ENCODE data around the gene ANXA4.
"Not testable (repeated sequence)": the region's sequence is repeated elsewhere in the genome, so short reads cannot be mapped to it uniquely, and the experiment has no call there.

ANXA4 gene

DNA sequence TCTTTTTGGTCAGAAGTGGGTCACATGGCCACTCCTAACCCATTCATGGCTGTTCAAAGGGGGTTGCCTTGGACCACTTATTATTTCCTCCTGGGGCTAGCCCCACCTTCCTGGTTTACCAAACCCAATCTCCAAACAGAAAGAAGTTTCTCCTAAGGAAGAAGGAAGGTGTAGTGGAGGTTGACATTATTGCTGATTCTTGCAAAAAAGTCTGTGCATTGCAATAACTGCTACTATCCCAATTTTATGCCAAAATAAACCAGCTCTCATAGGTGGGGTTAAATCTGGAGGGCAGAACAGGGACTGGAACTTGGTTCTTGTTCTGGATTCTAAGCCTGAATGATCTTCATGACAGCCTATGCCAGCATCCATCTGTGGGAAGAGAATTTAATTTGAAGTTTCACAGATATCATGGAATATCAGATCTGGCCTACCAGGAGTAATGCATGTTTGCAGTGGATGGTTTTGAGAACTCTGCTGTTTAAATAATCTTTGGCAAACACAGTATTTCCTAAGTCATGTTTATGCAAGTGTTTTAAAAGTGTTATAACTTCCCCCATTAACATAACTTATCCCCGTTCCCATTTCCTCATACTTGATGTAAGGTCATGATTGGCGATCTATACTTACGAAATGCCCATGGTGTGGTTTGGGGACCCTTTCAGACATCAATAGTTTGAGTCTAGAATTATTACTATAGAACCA is 11.9 kb downstream of the ANXA4 start:
- no peak for DNase-seq (ENCODE audit: low read depth, low spot score)

DNA sequence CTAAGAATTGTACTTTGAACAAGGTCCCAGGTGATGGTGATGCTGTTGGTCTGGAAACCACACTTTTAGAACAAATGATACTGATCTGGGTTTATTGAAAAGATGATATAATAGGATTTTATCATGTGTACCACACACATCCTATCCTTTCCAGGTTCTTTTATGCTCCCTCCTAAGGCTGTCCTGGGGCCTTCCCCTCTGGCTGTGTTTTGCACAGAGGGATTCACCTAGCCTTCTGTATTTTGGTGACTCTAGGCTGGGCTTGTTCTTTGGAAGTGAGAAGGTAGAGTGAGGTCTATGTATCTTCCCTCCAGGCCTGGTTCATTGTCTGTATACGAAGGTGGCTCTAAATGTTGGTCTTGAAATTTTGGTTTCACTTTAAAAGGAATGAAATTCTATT is 12.7 kb downstream of the ANXA4 start:
- DNase-seq (ENCODE audit: low read depth, low spot score), result no peak

DNA sequence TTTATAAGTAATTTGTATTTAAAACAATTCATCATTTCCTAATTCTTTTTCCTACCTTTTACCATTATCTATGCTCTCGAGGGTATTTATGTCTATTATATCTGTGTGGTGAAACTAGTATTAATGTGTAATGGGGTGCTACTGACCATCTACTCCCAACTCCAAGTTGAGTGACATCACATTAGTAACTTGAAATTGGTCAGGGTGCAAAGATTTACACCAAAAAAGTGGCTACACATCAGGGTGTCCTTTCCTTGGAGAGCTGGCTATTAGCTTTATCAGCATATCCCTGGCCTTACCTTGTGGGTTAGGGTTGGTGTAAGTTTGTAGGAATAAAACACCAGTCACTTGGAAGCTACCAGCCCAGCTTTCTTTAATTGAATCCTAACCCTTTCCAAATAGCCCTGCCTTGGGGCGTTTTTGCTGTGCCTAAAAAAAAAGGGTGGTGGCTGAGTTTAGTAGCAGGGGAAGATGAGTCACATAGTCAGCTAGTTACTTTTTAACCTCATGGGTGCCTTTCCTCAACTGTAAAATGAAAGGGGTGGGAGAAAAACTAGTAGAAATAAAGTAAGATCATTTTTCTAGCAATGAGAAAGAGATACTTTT is 14.0 kb downstream of the ANXA4 start:
- no peak for DNase-seq (ENCODE audit: low read depth, low spot score)

DNA sequence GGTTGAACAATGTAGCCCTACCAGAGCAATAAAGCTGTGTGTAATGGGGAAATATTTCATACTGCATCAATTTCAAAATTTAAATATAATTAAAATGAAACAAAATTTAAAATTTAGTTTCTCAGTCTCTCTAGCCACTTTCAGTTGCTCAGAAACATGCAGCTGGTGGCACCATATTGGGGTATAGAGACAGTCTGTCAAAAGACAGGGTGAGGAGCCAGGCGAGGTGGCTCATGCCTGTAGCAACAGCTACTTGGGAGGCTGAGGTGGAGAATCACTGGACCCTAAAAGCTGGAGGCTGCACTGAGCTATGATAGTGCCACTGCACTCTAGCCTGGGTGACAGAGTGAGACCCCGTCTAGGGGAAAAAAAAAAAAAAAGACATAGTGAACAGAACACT is 20.1 kb downstream of the ANXA4 start:
- no peak for DNase-seq (ENCODE audit: low read depth, low spot score)

DNA sequence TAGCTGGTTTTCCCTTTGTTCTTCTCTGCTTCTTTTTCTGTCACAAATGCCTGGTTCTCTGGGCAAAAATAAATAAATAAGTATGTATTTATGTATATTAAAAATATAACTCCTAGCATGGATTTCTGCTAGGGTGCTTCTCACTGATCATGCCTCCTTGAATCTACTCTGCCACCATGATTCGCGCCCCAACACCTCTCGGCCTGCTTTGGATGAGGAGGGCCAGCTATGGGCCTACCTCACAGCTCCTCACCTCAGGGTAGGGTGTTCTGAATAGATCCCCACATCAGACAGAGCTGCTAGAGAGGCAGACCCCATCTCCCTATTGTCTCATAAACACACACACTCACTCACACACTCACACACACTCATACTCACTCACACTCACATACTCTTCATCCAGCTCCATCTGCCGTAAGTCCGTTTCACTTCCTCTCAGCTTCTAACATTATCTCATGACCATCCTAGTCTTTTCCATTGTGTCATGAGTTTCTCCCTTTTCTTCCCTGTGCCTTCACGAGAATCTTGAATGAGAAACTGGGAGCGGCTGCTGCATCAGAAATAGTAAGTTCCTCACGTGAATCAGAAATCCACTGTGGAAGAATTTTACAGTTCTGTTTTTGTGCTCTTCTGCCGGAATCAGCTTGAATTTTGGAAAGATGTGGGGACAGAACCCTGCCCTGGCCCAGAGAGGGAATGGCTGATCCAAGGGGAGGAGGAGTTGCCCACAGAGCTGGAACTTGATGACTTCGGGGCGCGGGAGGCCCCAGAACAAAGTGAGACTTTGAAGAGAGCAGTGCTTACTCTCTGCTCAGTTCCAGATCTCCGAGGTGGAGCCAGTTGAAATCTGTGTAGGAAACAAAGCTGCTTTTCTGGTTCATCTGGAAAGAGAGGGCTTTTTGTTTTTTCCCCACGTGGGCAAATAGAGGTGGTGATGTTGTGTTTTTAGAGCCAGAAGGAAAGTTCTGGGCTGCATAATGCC is 20.9 kb downstream of the ANXA4 start:
- no peak for DNase-seq (ENCODE audit: low read depth, low spot score)

DNA sequence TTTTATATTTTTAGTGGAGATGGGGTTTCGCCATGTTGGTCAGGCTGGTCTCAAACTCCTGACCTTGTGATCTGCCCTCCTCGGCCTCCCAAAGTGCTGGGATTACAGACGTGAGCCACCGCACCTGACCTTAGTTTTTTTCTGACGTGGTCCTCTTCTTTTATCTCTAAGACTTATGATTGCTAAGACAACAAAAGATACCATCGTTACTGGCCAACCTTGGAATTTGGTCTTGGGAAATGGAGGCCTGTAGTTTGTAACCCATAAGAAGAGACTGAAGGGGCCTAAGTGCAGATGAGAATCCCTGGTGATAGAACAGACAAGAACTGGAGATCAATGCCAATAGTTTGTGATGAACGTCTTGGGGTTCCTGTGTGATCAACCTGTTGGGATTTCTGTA is 21.9 kb downstream of the ANXA4 start:
- not testable (repeated sequence) for DNase-seq (ENCODE audit: low read depth, low spot score)

DNA sequence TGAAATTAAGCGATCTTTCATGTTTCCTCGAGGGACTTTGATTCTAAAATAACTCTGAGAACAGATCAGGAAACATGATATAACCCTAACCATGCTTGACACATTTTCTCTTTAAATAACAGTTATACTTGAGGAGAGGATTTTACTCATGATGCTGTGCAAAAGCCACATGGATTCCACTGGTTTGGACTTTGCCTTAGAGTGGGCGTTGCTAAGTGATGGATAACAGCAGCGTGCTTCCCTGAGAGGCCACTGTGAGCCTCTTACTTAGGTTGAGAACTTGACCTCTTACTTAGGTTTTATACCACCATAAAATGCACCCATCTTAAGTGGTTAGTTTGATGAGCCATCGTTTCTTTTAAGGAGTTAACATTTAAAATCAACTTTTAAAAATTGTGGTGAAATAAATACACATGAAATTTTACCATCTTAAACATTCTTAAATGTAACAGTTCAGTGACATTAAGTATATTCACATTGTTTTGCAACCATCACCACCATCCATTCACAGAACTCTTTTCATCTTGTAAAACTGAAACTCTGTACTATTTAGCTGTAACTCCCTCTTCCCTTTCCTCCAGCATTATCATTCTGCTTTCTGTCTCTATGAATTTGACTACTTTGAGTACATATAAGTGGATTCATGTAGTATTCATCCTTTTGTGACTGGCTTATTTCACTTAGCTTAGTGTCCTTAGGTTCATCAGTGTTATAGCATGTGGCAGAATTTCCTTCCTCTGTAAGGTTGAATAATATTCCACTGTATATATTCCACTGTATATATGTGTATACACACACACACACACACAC is 22.6 kb downstream of the ANXA4 start:
- no peak for DNase-seq (ENCODE audit: low read depth, low spot score)

DNA sequence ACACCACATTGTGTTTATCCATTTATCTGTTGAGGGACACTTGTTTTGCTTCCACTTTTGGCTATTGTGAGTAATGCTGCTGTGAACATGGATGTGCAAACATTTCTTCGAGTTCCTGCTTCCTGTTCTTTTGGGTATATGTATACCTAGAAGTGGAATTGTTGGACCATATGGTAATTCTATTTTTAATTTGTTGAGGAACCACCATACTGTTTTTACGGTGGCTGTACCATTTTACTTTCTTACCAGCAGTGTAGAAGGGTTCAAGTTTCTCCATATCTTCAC is 23.1 kb downstream of the ANXA4 start:
- DNase-seq (ENCODE audit: low read depth, low spot score), result no peak

DNA sequence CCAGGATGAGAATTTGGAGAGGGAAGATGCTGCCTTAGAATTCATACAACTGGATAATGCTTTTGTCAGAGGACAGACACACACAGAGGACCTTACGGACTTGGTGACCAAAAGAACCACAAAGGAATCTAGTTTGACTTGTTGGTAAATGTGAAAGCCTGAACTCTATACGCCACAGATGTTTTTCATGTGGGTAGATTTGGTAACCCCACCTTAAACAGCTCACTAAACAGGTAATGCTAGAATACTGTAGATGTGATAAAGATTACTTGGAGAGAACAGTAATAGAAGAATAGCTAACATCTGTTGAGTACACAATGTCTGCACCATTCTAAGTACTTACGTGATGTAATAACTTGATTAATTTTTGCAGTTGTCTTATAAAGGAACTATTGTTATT is 24.1 kb downstream of the ANXA4 start:
- DNase-seq (ENCODE audit: low read depth, low spot score), result no peak

DNA sequence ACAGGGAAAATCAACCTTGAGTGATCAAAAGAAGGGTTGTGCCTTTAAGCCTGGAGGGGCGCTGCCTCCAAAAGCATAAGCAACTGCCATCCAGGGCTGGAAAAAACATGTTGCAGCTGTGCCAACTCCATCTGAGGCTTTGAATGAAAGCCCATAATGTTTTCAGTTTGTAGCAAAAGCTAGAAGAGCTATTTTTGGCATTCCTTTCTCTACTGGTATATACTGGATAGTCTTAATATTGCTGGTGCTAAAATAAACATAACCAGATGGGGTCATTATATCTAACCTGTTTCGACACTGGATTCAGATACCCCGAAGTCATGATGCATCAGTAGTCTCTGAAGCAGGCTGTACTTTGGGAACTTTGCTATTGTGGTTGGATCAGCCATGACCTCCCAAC is 25.1 kb downstream of the ANXA4 start:
- DNase-seq (ENCODE audit: low read depth, low spot score), result no peak

DNA sequence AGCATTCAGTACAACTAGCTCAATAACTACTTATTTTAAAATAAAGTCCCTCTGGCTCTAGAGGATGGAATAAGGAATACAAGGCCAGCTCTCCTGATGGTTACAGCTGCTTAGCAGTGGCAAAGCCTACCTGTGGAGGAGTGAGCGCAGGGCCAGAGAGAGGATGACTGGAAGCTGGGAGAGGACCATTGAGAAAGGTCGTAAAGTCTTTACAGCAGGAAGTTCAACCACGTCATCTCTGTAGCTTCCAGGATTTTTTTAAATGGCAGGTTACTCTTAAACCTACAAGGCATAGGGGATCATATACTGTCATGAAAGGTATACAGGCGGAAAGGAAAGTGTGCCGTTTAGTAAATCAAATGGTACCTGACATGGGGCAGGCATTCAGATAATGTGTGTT is 26.3 kb downstream of the ANXA4 start:
- DNase-seq (ENCODE audit: low read depth, low spot score), result no peak

DNA sequence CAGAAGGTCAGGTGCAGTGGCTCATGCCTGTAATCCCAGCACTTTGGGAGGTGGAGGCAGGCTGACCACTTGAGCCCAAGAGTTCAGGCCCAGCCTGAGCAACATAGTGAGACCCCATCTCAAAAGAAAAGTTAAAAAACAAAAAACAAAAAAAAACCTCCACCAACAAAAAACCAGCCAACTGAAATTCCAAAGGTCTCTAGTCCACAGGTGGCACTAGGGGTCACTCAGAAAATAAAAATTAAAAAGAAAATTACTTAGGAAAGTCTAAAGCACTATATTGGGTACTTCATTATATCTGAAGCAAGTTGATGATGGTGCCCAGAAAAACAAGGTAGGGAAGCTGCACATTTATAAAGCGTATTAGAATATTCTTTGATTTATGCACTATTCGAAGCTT is 26.9 kb downstream of the ANXA4 start:
- DNase-seq (ENCODE audit: low read depth, low spot score), result no peak

DNA sequence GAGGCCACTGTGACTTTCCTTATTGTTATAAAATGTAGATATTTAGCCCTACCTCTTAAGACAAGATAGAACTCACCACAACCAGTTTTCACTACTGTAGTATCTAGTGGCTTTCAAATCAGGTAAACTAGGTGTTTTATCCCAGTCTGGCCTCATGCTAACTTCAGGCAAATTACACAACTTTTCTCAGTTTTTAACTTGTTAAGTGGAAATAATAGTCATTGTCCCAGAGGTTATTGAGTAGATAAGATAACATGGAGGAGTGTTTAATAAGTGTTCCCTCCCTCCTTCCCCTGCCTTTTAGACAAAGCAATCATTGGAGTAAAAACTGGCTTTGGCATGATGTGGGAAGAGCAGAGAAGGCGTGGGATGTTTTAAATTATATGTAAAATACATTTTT is 27.3 kb downstream of the ANXA4 start:
- no peak for DNase-seq (ENCODE audit: low read depth, low spot score)

DNA sequence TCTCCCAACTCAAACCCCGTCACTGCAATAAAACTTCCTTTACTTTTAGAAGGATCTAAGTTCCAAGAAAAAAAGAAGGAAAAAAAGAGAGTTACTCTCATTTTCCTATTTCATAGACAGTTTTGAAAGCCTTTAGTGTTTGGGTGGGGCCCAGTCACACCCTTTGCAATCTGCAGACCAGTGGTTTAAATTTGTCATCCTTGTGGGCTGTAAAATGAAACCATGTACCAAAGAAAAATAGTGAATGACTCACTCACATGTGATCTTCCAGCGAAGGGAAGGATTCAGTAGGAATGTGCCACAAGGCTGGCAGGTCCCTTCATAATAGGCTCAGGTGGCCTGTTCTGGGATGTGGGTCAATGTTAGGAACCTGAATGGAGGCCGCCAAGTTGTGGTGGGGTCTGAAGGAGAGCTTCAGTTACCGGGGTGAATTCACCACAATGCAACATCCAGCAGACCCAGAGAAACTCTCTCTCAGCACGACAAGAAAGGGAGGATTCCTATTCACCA is 28.3 kb downstream of the ANXA4 start:
- no peak for DNase-seq (ENCODE audit: low read depth, low spot score)

DNA sequence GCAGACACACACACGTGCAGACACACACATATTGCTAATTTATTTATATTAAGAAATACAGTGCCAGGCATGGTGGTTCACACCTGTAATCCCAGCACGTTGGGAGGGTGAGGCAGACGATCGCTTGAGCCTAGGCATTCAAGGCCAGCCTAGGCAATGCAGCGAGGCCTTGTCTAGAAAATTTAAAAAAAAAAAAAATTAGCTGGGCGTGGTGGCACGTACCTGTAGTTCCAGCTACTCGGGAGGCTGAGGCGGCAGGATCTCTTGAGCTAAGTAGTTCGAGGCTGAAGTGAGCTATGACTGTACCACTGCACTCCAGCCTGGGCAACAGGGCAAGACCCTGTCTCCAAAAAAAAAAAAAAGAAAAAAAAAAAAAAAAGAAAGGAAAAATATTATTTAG is 28.8 kb downstream of the ANXA4 start:
- no peak for DNase-seq (ENCODE audit: low read depth, low spot score)

DNA sequence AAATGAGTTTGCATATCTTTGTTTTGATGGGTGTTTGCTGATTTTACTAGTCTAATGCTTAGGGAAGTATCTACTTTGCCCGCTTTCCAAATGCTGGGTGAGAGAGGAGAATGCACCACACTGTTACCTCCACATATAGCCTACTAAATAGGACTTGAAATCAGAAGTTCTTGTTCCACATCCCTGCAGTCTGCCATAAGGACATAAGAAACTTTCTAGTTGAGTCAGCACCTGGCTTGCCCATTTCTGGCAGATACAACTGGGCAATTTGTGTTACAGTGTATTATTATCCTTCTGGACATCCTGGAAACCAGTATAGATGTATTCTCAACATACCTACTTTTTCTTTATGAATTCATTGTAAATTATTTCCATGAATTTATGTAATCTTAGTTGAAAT is 29.5 kb downstream of the ANXA4 start:
- DNase-seq (ENCODE audit: low read depth, low spot score), result no peak

DNA sequence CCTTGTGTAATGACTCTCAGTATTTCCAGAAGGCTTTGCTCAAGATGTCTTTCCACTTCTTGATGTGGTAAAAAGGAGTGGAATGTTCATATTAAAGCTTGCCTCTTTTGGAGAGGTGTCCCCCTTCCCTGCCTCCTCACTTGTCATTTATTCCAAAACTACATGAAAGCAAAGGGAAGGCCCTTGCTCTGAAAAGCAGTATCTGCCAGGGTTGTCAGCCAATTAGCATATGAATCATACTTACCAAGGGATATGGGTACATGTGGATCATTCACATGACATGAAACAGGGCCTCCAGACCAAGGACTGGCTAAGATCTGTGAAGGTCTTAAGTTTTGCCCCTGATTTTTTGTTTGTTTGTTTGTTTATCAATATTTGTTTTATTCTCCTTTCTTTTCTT is 31.3 kb downstream of the ANXA4 start:
- no peak for DNase-seq (ENCODE audit: low read depth, low spot score)

DNA sequence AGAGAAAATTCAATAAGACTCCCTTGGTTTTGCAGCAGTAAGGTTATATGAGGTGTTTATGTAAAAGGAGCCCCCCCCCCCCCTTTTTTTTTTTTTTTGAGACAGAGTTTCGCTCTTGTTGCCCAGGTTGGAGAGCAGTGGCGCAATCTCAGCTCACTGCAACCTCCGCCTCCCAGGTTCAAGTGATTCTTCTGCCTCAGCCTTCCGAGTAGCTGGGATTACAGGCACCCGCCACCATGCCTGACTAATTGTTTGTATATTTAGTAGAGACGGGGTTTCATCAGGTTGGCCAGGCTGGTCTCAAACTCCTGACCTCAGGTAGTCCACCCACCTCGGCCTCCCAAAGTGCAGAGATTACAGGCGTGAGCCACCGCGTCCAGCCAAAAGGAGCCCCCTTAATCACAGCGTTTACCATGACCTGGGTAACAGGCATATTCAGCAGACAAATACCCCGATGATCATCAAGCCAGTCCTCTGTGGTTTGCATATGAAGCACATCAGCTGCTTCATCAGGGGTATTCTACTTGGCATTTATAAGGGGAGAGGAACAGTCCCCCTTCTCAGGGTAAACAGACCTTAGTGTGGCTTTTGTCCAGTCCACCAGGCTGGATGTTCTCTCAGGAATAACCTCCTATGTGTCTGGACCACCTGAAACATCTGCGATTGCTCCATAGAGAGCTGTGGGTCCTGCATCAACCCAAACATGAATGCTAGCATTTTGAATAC is 32.5 kb downstream of the ANXA4 start:
- not testable (repeated sequence) for DNase-seq (ENCODE audit: low read depth, low spot score)

DNA sequence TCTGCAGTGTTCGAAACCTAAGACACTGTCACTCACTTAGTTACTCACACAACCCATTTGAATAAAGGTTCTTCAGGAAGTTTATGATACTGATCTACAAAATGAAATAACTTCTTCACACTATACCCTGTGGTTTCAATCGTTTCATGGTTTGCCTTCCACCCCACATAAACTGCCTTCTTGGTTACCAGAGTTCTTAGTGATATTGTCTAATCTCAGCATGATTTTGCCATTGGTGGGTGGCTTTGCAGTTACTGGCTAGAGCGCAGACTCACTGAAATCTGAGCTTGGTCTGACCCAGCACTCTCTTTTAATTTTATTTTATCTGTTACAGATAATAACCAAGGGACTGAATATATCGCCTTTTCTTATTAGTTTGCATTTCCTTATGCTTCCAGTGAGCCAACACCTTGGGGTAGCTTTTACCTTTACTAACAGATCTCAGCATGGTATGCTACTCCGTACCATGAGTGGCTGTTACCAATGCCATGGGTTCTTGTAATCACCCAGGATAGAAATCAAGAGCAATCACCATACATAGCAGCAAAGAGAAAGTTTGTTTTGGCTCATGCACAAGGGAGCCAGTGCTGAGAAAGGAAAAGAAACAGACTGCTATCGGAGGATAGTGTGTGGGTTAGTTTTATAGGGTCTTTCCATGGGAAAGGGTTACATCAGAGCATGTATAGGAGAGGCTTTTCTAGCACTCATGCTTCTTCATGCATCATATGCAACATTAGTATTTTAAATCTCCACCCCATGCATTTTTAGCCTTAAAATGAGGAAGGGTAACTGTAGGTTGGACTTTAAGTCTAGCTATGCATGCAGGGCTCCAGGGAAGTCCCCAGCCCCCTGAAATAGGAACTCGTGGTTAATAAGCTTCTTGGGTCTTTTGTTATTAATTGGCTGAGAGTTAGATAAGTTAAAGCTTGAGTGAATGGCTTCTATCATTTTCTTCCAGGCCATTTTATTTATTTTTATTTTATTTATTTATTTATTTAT is 33.3 kb downstream of the ANXA4 start:
- DNase-seq (ENCODE audit: low read depth, low spot score), result no peak
